Breast epithelium (tissue), 3 donors: Measurements from ENCODE around the gene RCOR1.

Experiments used
- POLR2AphosphoS5 ChIP-seq, 3 donors: sonication (generic); formaldehyde crosslinking; IDR thresholded peaks; one replicate each; pipeline ENCODE4 v1.6.1; 2017; ENCODE audit warnings: antibody characterized with exemption in 3 of 3
- TF ChIP-seq, protein P1 (sequence below), 3 donors: fragments of 450-650 bp; IDR thresholded peaks; one replicate each; pipeline ENCODE4 v1.5.1; 2016 to 2017; ENCODE audit warnings: antibody characterized with exemption in 3 of 3, mild to moderate bottlenecking in 3 of 3, moderate library complexity in 3 of 3

DNA sequence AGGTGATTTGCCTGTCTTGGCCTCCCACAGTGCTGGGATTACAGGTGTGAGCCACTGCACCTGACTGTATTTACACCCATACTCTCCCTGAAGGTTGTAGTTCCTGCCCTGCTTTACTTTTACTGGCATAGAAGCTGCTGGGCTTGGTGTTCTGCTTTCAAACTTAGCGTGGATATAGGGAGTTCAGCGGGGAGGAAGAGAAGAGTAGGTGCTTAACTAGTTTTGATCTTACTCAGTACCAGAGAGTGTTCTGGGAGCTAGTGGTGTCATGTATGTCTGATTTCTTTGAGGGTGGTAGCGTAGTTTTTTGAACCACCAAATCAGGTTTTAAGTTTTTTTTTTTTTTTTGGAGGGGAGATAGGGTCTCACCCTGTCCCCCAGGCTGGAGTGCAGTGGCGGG, 13.8 kb downstream of the RCOR1 start:
- TF ChIP-seq, protein P1, sequence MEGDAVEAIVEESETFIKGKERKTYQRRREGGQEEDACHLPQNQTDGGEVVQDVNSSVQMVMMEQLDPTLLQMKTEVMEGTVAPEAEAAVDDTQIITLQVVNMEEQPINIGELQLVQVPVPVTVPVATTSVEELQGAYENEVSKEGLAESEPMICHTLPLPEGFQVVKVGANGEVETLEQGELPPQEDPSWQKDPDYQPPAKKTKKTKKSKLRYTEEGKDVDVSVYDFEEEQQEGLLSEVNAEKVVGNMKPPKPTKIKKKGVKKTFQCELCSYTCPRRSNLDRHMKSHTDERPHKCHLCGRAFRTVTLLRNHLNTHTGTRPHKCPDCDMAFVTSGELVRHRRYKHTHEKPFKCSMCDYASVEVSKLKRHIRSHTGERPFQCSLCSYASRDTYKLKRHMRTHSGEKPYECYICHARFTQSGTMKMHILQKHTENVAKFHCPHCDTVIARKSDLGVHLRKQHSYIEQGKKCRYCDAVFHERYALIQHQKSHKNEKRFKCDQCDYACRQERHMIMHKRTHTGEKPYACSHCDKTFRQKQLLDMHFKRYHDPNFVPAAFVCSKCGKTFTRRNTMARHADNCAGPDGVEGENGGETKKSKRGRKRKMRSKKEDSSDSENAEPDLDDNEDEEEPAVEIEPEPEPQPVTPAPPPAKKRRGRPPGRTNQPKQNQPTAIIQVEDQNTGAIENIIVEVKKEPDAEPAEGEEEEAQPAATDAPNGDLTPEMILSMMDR (IDR thresholded peaks at IDR 0.05) = no peak
- TF ChIP-seq POLR2AphosphoS5 (IDR thresholded peaks at IDR 0.05) = no peak
